ENCODE measurements around the gene IGF1.

DNA sequence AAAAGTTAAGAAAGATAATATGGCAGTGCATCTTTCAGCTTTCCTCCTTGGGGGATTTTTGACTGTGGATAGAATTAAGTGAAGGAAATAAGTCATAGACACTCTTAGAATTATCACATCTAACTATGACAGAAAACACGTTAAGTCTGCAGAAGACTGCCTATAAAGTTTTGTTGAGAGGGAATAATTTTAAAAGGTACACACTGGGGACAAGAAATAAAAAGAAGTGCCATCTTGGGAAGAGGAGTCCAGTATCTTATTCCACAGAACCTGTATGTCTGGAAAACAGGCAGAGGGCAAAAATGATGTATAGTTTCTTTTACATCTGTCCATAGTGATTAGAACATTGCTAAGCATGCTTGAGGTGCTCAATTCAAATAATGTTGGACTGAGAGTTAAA, 80.7 kb downstream of the IGF1 start:
- TF ChIP-seq, protein P1, sequence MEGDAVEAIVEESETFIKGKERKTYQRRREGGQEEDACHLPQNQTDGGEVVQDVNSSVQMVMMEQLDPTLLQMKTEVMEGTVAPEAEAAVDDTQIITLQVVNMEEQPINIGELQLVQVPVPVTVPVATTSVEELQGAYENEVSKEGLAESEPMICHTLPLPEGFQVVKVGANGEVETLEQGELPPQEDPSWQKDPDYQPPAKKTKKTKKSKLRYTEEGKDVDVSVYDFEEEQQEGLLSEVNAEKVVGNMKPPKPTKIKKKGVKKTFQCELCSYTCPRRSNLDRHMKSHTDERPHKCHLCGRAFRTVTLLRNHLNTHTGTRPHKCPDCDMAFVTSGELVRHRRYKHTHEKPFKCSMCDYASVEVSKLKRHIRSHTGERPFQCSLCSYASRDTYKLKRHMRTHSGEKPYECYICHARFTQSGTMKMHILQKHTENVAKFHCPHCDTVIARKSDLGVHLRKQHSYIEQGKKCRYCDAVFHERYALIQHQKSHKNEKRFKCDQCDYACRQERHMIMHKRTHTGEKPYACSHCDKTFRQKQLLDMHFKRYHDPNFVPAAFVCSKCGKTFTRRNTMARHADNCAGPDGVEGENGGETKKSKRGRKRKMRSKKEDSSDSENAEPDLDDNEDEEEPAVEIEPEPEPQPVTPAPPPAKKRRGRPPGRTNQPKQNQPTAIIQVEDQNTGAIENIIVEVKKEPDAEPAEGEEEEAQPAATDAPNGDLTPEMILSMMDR (conservative IDR thresholded peaks at IDR 0.05 in 1 of 2, IDR thresholded peaks at IDR 0.05 in 1 of 2; ENCODE audit: extremely low read depth in 1 of 2, insufficient read depth in 1 of 2, low read depth in 1 of 2, low read length in 2 of 2): no peak
- TF ChIP-seq EZH2 (IDR thresholded peaks at IDR 0.05; ENCODE audit: borderline replicate concordance, low read length): no peak

All from mammary epithelial cell (primary cell).